Measurements from ENCODE around the gene PRKCB.

DNA sequence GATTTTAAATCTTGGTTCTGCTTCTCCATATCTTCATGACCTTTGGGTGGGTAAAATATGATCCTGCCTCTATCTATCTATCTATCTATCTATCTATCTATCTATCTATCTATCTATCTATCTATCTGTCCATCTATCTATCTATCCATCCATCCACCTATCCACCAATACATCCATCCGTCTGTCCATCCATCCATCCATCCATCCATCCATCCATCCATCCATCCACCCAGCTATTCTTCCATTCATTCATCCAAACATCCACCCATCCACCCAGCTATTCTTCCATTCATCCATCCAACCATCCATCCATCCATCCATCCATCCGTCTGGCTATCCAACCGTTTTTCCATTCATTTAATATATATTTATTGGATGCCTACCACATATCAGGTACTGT lies 11.5 kb downstream of the PRKCB start:
- TF ChIP-seq, protein P1, sequence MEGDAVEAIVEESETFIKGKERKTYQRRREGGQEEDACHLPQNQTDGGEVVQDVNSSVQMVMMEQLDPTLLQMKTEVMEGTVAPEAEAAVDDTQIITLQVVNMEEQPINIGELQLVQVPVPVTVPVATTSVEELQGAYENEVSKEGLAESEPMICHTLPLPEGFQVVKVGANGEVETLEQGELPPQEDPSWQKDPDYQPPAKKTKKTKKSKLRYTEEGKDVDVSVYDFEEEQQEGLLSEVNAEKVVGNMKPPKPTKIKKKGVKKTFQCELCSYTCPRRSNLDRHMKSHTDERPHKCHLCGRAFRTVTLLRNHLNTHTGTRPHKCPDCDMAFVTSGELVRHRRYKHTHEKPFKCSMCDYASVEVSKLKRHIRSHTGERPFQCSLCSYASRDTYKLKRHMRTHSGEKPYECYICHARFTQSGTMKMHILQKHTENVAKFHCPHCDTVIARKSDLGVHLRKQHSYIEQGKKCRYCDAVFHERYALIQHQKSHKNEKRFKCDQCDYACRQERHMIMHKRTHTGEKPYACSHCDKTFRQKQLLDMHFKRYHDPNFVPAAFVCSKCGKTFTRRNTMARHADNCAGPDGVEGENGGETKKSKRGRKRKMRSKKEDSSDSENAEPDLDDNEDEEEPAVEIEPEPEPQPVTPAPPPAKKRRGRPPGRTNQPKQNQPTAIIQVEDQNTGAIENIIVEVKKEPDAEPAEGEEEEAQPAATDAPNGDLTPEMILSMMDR (IDR thresholded peaks at IDR 0.05): no peak
- TF ChIP-seq POLR2AphosphoS5 (IDR thresholded peaks at IDR 0.05): no peak

Data from upper lobe of left lung (tissue), 4 donors.